Right lobe of liver (tissue), 4 donors: ENCODE results near the gene CCDC74B.

Source experiments
- CTCF ChIP-seq, 4 donors: fragments of 200-600 bp in 3 of 4; fragments of 450-650 bp in 1 of 4; IDR thresholded peaks; one replicate each; pipeline versions ENCODE4 v1.5.1 to v1.8.0; 2016 to 2022; ENCODE audit warnings: antibody characterized with exemption in 4 of 4, mild to moderate bottlenecking in 2 of 4
- POLR2A ChIP-seq: fragments of 450-650 bp; IDR thresholded peaks from one replicate; pipeline ENCODE4 v1.6.1; 2017; ENCODE audit warnings: antibody characterized with exemption, mild to moderate bottlenecking
- donor health status: DM: no; HTN: no; CAD: no.
- donor health status: DM: no; HTN: no; CAD: no.
- donor health status: DM: no; HTN: yes; CAD: no.

GRCh38 chr2:130162968-130163367 is 18.1 kb upstream of the CCDC74B start:
- TF ChIP-seq CTCF (IDR thresholded peaks at IDR 0.05): no peak
- TF ChIP-seq POLR2A: no peak
